Measurements from ENCODE around the gene TRABD2B.

The TRABD2B gene

GRCh38 chr1:47788761-47789160 lies 208.4 kb downstream of the TRABD2B start:
- FAIRE-seq: no peak

- no peak for FAIRE-seq
Observed at GRCh38 chr1:47787560-47787959, 209.6 kb downstream of the TRABD2B start.

- no peak for FAIRE-seq
Observed at GRCh38 chr1:47786316-47786715, 210.9 kb downstream of the TRABD2B start.

- no peak for FAIRE-seq
Observed at GRCh38 chr1:47785561-47786271, 211.5 kb downstream of the TRABD2B start.

- no peak for FAIRE-seq
Observed at GRCh38 chr1:47785118-47785517, 212.1 kb downstream of the TRABD2B start.

- no peak for FAIRE-seq
Observed at GRCh38 chr1:47784497-47784822, 212.7 kb downstream of the TRABD2B start.

- FAIRE-seq: no peak
Observed at GRCh38 chr1:47783638-47784496, 213.3 kb downstream of the TRABD2B start.

GRCh38 chr1:47782414-47783166 lies 214.6 kb downstream of the TRABD2B start:
- no peak for FAIRE-seq

GRCh38 chr1:47781171-47781959 lies 215.8 kb downstream of the TRABD2B start:
- FAIRE-seq: no peak

GRCh38 chr1:47780469-47780995 lies 216.7 kb downstream of the TRABD2B start:
- FAIRE-seq: no peak

- no peak for FAIRE-seq
Observed at GRCh38 chr1:47779613-47780012, 217.6 kb downstream of the TRABD2B start.

- FAIRE-seq: no peak
Observed at GRCh38 chr1:47778280-47778679, 218.9 kb downstream of the TRABD2B start.

GRCh38 chr1:47777322-47777721 lies 219.9 kb downstream of the TRABD2B start:
- no peak for FAIRE-seq

- no peak for FAIRE-seq
Observed at GRCh38 chr1:47776667-47777131, 220.5 kb downstream of the TRABD2B start.

- no peak for FAIRE-seq
Observed at GRCh38 chr1:47774986-47775834, 222.0 kb downstream of the TRABD2B start.

GRCh38 chr1:47772960-47773682 lies 224.1 kb downstream of the TRABD2B start:
- no peak for FAIRE-seq

GRCh38 chr1:47772281-47772680 lies 224.9 kb downstream of the TRABD2B start:
- no peak for FAIRE-seq

GRCh38 chr1:47771751-47772150 lies 225.4 kb downstream of the TRABD2B start:
- no peak for FAIRE-seq

- no peak for FAIRE-seq
Observed at GRCh38 chr1:47769983-47770382, 227.2 kb downstream of the TRABD2B start.

- FAIRE-seq: no peak
Observed at GRCh38 chr1:47769295-47769694, 227.9 kb downstream of the TRABD2B start.

- no peak for FAIRE-seq
Observed at GRCh38 chr1:47767741-47768100, 229.5 kb downstream of the TRABD2B start.

All from islet of Langerhans (tissue), 1 donor.